RPMI7951 (cell line): Measurements from ENCODE around the gene SLC66A3. TPM values are rescaled to one million over a fixed set of nuclear protein-coding genes. Genes with fewer than 3 reads are reported as not detected.

Experiments
- DNase-seq: peaks from one replicate; pipeline ENCODE4 v3.0.0-alpha.2; 2012; ENCODE audit warnings: low read depth
- total RNA-seq: library from RNA; depleted of rRNA; stranded (reverse); fragments of >200 nt; shearing (Covaris generic); gene quantifications from 2 replicates; pipeline ENCODE4 v1.2.3, GENCODE V29; 2014; rRNA removed

SLC66A3 gene
- 34.5 and 41.3 TPM in 2 replicates for total RNA-seq

DNA sequence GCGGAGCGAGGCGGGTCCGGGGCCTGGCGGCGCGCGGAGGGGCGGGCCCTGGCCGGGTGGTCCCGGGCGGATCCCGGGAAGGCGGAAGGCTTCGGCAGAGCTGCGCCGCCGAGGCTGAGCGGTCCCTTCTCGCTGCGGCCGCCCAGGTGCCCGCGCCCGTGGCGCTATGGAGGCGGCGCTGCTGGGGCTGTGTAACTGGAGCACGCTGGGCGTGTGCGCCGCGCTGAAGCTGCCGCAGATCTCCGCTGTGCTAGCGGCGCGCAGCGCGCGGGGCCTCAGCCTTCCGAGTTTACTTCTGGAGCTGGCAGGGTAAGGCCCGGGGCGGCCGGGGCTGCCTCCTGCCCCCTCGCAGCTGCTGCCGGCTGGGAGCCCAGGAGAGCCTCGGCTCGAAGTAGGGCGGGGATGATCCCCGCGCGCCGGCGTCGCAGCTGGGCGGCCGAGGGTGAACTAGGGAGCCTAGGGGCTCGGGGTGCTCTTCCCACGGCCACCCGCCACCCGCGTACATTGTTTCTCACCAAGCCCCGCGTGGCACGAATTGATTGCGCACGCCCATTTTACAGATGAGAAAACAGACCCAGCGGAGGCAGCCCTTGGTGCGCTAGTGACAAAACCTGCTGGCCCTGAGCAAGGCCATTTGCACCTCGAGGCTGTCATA is at the start of gene SLC66A3:
Gene SLC66A3 (plus strand): TSS at position 87 of the 655 bp plus-strand sequence. CDS start 80 bp downstream, at position 167.
- DNase-seq, result peak; percentile 90

GRCh38 chr2:11109002-11109401 is 46.3 kb upstream of the SLC66A3 start:
- no peak for DNase-seq

DNA sequence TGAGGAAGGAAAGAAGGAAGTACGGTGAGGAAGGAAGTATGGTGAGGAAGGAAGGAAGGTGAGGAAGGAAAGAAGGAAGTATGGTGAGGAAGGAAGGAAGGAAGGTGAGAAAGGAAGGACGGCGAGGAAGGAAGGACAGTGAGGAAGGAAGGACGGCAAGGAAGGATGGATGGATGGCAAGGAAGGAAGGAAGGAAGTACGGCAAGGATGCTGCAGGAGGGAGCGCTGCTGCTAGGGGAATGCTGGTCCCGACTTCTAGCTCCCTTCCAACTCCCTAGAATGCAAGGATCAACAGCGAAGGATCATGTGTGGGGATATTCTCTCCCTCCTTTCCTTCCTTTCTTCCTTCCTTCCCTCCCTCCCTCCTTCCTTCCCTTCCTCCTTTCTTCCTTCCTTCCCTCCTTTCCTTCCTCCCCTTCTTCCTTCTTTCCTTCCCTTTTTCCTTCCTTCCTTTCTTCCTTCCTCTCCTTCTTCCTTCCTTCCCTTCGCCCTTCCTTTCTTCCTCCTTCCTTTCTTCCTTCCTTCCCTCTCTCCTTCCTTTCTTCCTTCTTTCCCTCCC is 42.3 kb upstream of the SLC66A3 start:
- DNase-seq, result no peak

- DNase-seq, result no peak
Measured at GRCh38 chr2:11117776-11118175, 37.5 kb upstream of the SLC66A3 start.

DNA sequence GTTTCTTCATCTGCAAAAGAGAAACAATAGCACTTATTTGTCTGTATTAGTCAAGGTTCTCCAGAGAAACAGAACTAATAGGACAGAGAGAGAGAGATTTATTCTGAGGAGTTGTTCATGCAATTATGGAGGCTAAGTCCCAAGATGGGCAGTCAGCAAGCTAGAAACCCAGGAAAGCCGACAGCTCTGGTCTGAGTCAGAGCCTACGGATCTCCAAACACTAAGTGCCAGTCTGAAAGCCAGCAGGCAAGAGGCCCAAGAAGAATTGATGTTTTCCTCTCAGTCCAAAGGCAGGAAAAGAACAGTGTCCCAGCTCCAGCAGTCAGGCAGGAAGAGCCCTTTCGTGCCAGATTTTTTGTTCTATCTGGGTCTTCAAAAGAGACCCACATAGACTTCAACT is 36.5 kb upstream of the SLC66A3 start:
- no peak for DNase-seq

GRCh38 chr2:11121099-11121822 is 34.0 kb upstream of the SLC66A3 start:
- peak; percentile 45 for DNase-seq

GRCh38 chr2:11121823-11122155 is 33.5 kb upstream of the SLC66A3 start:
- DNase-seq, result no peak

DNA sequence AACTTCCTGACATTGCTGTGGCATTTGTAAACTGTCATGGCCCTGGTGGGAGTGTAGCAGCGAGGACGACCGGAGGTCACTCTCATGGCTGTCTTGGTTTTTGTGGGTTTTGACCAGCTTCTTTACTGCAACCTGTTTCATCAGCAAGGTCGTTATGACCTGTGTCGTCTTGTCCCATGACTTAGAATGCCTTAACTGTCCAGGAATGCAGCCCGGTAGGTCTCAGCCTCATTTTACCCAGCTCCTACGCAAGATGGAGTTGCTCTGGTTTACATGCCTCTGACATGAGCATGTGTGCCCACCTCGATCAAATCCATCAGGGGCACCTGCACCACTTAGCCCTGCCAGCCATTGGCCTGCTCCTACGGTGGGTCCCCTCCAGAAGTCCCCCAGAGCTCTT is 32.9 kb upstream of the SLC66A3 start:
- DNase-seq, result no peak

DNA sequence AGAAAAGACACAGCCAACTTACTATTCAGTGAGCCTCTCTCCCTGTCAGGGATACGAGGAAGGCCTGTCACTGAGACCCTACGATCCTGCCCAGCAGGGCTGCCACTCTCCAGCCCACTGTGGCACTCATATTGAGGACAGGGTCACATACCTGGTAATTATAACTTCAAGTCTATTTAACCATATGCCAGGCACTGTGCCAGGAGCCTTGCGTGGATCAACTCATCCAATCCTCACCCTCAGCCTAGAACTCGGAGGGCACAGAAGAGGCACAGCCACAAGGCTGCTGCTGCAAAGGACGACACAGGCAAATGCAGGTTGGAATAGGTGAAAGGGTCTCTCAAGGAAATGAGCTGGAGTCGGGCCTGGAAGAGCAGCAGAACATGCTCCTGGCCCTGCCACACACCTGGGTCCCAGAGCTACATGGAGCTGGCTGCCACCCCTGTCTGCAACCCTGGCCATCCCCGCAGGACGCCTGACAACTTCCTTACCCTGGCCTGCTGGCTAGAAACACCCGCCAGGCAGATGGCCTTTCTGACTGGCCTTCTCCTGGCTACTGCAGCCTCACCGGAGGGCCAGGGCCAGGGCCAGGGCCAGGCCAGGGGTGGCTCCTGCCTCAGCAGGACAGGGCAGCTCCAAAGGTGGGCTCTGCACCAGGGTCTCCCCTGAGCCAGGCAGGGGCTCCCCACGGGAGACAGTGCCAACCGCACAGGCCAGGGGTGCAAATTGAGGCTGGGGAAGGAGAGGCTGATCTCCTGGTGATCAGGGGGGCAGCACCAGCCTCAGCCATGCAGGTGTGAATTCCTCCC is 32.1 kb upstream of the SLC66A3 start:
- no peak for DNase-seq

- peak; percentile 15 for DNase-seq
Measured at GRCh38 chr2:11123856-11124759, 31.2 kb upstream of the SLC66A3 start.

DNA sequence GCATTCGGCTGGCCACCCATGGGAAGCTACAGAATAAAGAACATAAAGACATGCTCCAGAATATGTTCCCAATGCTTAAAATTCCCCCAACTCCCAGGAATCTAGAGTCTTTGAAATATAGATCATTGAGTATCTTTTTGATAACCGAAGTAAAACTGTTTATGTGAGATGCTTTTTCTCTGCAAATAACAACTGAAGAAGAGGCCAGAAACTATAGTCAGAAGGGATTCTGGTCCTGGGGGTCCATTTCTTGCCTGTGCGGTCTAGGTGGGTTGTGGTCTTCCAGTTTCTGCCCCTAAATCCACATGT is 30.6 kb upstream of the SLC66A3 start:
- DNase-seq, result no peak

DNA sequence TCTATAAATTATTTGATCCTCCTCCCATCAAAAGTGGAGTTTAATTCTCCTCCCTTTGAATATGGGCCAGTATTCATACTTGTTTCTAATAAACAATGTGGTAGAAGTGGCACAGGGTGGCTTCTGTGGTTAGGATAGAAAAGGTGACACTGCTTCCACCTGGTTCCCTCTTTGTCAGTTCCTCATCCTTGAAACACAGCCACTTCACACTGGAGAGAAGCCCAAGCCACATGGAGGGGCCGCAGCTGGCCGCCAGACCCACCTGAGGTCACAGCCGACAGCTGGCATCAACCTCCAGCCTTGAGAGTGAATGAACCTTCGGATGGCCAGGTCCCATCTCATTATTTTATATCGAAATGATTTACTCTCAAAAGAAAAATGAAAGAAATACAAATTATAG is 27.5 kb upstream of the SLC66A3 start:
- no peak for DNase-seq

DNA sequence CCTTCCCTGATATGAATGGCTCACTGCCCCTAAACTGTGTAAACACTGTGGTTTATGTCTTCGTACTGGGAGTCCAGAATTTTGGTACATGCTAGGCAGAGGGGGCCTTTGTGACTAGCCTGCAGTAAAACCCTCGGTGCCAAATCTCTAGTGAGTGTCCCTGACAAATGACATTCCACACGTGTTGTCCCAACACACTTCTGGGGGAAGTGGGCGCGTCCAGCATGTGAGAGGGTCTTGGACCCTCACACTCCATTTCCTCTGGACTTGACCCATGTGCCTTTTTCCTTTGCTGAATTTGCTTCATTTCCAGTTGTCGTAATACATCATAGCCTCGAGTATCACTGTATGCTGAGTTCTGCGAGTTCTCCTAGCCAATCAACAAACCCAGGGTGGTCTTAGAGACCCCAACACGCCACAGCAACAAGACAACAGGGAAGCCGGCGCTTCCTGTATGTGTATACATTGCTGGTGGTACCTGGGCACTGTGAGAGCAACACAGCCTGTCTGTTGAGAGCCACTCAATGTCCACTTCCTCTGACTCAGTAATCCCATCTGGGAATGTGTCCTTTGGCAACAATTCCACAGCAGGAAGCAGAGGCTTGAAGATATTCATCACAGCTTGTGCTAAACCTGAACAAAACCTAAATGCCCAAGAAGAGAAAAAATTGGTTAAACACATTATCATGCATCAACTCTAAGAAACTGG is 26.9 kb upstream of the SLC66A3 start:
- DNase-seq, result peak; percentile 75

- DNase-seq, result peak; percentile 31
Measured at GRCh38 chr2:11129598-11130449, 25.4 kb upstream of the SLC66A3 start.

DNA sequence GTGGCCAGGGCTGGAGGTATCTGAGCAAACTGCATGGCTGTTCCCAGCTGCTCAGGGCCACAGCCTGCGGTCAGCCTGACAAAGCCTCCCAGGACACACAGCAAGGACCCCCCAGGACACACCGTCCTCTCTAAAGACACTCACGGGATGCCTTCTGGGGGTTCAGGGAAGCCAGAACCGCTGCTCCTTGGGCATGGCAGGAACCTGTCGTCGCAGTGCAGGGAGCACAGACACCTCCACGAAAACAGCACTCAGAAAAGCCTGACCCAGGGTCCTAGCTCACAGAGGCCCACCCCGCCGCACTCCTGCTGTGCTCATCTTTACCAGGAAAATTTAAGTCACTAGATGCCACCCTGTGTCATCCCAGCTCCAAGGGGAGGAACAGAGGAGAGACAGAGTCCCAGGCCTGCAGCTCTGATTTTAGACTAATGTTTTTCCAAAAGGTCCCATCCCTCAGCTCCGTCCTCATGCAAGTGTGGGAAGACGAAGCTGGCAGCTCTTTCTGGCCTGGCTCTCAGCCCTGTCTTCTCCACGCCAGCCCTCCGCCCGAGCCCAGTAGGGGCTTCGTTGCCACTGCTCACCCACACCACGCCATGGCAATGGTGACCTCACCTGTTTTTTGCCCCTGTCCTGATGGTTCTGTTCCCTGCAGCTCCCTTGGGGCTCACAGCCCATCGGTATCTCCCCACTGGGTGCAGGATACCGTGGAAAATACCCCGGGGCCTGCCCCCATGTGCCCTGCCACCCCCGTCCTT is 23.9 kb upstream of the SLC66A3 start:
- no peak for DNase-seq

- DNase-seq, result no peak
Measured at GRCh38 chr2:11132036-11132671, 23.1 kb upstream of the SLC66A3 start.

DNA sequence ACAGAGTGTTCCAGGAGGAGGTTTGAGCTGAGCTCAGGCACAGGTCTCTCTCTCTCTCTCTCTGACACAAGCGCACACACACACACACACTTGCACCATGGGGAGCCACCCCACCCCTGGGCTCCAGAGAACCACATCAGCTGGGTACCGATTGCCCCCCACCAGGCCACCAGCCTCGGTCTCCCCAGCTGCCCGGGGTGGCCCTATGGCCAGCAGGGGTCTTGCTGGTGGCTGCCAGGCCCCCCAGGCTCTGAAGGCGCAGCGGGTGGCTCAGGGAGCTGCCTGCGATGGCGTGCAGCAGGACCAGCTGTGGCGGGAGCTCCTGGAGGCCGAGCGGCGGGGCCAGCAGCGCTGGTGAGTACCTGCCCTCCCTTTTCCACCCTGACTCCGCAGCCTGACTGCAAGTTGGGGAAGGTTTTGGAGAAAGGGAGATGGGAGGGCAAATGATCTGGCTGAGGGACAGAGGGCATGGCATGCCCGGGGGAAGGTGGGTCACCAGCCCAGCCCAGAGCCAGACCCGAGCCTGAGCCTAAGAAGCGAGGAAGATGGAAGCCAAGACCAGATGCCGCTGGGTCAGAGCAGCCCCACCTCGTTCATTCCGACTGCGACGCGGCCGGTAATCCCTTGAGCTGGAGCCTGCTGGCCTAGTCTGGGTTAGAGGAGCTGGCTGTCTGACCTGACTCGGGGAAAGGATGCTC is 21.9 kb upstream of the SLC66A3 start:
- DNase-seq, result no peak

DNA sequence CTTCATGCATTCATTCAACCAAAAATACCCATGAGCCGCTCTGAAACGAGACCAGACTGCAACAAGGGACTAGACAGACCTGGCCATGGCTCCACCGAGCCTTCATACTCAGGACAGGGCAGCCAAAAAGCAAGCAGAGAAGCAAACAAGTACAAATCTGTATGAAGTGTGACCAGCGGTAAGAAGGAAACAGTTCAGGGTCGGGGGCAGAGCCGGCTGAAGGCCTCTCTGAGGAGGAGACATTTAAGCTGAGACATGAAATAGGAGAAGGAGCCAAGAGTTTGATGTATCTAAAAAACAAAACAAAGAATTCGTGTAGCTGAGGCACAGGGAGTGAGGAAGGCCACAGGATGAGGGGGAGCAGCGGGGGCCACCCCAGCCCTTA is 21.3 kb upstream of the SLC66A3 start:
- no peak for DNase-seq
